ENCODE results near the gene RPS26. TPM values are rescaled to one million over a fixed set of nuclear protein-coding genes. Genes with fewer than 3 reads are reported as not detected.

RPS26 gene
- total RNA-seq, 4 donors from 2014 or later = 104 to 1,982 (median 577) TPM

DNA sequence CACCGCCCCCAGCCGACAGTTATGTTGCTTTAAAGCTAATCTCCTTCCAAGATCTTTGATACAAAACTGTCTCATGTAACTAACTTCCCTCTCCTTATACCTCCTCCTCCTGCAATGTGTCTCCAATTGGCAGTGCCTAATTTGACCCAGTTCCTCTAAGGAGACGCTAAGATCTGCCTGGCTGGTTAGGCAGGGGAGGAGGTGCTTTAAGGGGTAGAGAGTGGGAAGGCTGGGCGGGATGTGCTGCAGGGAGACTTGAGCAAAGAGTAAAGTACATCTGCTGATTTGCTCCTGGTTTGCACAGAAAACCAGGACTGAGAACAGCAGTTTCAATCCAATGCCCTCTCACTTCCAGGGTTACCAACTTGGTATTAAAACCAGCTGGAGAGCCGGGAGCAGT, 28.2 kb upstream of the RPS26 start:
- peaks cover 0 to 5% (median 2%) of the 10 kb centered on the region in 4 donors for H3K4me1 ChIP-seq
- 94% methylated on average over 5 of the region's 5 CpGs for WGBS

DNA sequence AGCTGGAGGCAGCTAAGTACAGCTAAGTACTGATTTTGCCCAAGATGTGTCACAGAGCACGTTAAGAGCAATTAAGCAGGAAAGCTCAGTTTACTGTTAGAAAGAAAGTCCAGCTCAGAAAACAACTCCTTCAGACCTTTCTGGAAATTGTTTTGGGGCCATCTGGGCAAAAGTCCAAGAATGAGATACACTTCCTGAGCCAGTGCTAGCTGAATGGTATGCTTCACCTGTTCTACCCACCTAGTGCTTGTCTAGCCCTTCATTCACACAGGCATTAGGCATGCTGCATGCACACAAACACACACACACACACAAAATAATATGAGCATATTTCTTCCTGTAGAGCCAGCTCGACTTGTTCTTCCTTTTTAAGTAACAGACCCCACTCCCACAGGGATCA, 27.5 kb upstream of the RPS26 start:
- Histone ChIP-seq H3K36me3 (peaks cover 0 to 39% (median 5%) of the 10 kb centered on the region in 4 donors), H3K27me3 (no peaks in the 10 kb centered on the region), H3K27ac (replicated peaks in 1 of 4) (no peak overlapping the region), H3K4me1 (no peaks in the 10 kb centered on the region), H3K9me3 (no peaks in the 10 kb centered on the region), H3K4me3 (no peak overlapping the region)
- intact Hi-C loops (cut with DNase I) = no loop called here
- no peak for TF ChIP-seq EP300 (IDR thresholded peaks at IDR 0.05)
- TF ChIP-seq POLR2A (IDR thresholded peaks at IDR 0.05; ENCODE audit: low read depth) = no peak
- TF ChIP-seq POLR2AphosphoS5 (IDR thresholded peaks at IDR 0.05) = no peak
- TF ChIP-seq, protein P1, sequence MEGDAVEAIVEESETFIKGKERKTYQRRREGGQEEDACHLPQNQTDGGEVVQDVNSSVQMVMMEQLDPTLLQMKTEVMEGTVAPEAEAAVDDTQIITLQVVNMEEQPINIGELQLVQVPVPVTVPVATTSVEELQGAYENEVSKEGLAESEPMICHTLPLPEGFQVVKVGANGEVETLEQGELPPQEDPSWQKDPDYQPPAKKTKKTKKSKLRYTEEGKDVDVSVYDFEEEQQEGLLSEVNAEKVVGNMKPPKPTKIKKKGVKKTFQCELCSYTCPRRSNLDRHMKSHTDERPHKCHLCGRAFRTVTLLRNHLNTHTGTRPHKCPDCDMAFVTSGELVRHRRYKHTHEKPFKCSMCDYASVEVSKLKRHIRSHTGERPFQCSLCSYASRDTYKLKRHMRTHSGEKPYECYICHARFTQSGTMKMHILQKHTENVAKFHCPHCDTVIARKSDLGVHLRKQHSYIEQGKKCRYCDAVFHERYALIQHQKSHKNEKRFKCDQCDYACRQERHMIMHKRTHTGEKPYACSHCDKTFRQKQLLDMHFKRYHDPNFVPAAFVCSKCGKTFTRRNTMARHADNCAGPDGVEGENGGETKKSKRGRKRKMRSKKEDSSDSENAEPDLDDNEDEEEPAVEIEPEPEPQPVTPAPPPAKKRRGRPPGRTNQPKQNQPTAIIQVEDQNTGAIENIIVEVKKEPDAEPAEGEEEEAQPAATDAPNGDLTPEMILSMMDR (IDR thresholded peaks at IDR 0.05) = no peak
- 46% methylated on average over 2 of the region's 2 CpGs for WGBS
- no peak for DNase-seq (ENCODE audit: extremely low spot score)

More for the DNA sequence above, 28.2 kb upstream of the RPS26 start:
- Histone ChIP-seq H3K27ac (replicated peaks in 1 of 4) (no peak overlapping the region), H3K27me3 (no peaks in the 10 kb centered on the region), H3K4me3 (no peak overlapping the region), H3K9me3 (no peaks in the 10 kb centered on the region), H3K36me3 (peaks cover 0 to 32% (median 5%) of the 10 kb centered on the region in 4 donors)
- intact Hi-C loops (cut with DNase I) = no loop called here
- TF ChIP-seq POLR2AphosphoS5 (IDR thresholded peaks at IDR 0.05) (no peak), EP300 (IDR thresholded peaks at IDR 0.05) (no peak)
- TF ChIP-seq, protein P1 (IDR thresholded peaks at IDR 0.05) = no peak
- no peak for DNase-seq (ENCODE audit: extremely low spot score)

DNA sequence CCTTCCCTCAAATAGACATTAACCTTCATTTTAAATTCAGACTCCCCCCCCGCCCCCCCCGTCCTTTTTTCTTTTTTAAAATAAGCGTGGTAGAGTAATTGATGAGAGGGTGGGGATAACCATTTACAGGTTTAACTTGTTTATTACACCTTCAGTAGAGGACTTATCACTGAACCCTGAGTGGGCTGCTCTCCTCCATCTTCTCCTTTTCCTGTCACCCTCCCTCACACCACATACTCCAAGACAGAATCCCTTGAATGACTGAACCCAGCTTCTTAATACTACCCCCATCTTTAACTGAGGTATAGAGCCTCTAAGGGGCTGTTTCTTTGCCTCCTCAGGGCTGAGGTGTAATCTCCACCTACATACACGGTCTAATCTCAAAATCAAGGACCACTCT, 24.5 kb upstream of the RPS26 start:
- Histone ChIP-seq H3K4me3 (no peak overlapping the region), H3K36me3 (peaks cover 0 to 35% (median 7%) of the 10 kb centered on the region in 4 donors), H3K27ac (replicated peaks in 1 of 4) (no peak overlapping the region), H3K9me3 (no peaks in the 10 kb centered on the region), H3K4me1 (peaks cover 11 to 28% (median 26%) of the 10 kb centered on the region in 4 donors), H3K27me3 (no peaks in the 10 kb centered on the region)
- intact Hi-C loops (cut with DNase I) = no loop called here
- DNase-seq (ENCODE audit: extremely low spot score) = no peak
- WGBS = 91% methylated on average over 4 of the region's 4 CpGs
- TF ChIP-seq POLR2A (IDR thresholded peaks at IDR 0.05; ENCODE audit: low read depth) (no peak), POLR2AphosphoS5 (IDR thresholded peaks at IDR 0.05) (no peak), EP300 (IDR thresholded peaks at IDR 0.05) (no peak)
- TF ChIP-seq, protein P1 (IDR thresholded peaks at IDR 0.05) = no peak

DNA sequence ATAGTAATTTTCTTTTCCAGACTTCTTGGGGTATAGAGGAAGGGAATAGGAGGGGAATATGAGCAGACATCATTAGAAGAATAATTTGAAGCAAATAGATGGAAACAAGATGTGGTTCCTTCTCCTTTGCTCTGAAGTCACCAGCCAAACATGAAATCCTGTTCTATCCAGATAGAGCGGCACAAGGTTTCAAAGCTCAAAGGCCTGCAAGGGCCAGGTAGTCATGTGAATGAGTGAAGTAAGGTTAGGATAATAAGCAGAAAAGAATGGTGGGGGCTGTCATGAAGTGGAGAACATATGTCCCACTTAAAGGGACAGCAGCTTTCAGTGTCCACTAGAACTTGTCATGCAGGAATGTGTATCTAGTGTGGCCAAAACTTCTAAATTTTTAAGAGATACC, 23.4 kb upstream of the RPS26 start:
- peaks cover 0 to 35% (median 7%) of the 10 kb centered on the region in 4 donors for H3K36me3 ChIP-seq
- no peak overlapping the region for H3K4me3 ChIP-seq
- TF ChIP-seq, protein P1 (IDR thresholded peaks at IDR 0.05) = no peak
- TF ChIP-seq POLR2A (IDR thresholded peaks at IDR 0.05; ENCODE audit: low read depth) (no peak), EP300 (IDR thresholded peaks at IDR 0.05) (no peak), POLR2AphosphoS5 (IDR thresholded peaks at IDR 0.05) (no peak)
- peaks cover 11 to 32% (median 30%) of the 10 kb centered on the region in 4 donors for H3K4me1 ChIP-seq
- no peak overlapping the region for H3K27ac ChIP-seq (replicated peaks in 1 of 4)
- DNase-seq (ENCODE audit: extremely low spot score) = no peak
- intact Hi-C loops (cut with DNase I) = no loop called here
- whole genome bisulfite sequencing = 95% methylated on average over 1 of the region's 1 CpG
- H3K27me3 ChIP-seq = no peaks in the 10 kb centered on the region
- no peaks in the 10 kb centered on the region for H3K9me3 ChIP-seq

Measured in esophagus muscularis mucosa (tissue), 4 donors.